CD4-positive, alpha-beta T cell treated with Interferon gamma for 1 hour (primary cell): ENCODE measurements around the gene CTAG1B.
"Not testable (repeated sequence)": the region's sequence is repeated elsewhere in the genome, so short reads cannot be mapped to it uniquely, and the experiment has no call there.

Experiments used
- DNase-seq: peaks from one replicate; pipeline ENCODE4 v3.0.0-alpha.2; 2020

Gene CTAG1B

GRCh38 chrX:154582994-154583393 lies 36.1 kb downstream of the CTAG1B start:
- DNase-seq: not testable (repeated sequence)

- not testable (repeated sequence) for DNase-seq
Observed at GRCh38 chrX:154575076-154575475, 44.0 kb downstream of the CTAG1B start.

GRCh38 chrX:154573061-154573460 lies 46.0 kb downstream of the CTAG1B start:
- DNase-seq: not testable (repeated sequence)

- not testable (repeated sequence) for DNase-seq
Observed at GRCh38 chrX:154570361-154570760, 48.7 kb downstream of the CTAG1B start.
